Tibial artery (tissue), 4 donors: ENCODE measurements around the gene CLCN7.

ENCODE experiments used
- DNase-seq, 2 donors: peaks; one replicate each; pipeline ENCODE4 v3.0.0-alpha.2; 2019
- H3K27ac ChIP-seq, 2 donors: fragments of 200-600 bp; sonication (generic) in 1 of 2; 1 replicate in 1 of 2; 2 replicates in 1 of 2; pipeline ENCODE4 v1.5.1; 2018 to 2019; ENCODE audit warnings: mild to moderate bottlenecking in 1 of 2
- H3K27me3 ChIP-seq, 2 donors: fragments of 200-600 bp; sonication (generic) in 1 of 2; one replicate each; pipeline versions ENCODE4 v1.5.1 to v1.6.0; 2016 to 2019
- H3K36me3 ChIP-seq, 3 donors: fragments of 200-600 bp; sonication (generic) in 2 of 3; one replicate each; pipeline ENCODE4 v1.5.1; 2016 to 2019; ENCODE audit warnings: mild to moderate bottlenecking in 2 of 3
- H3K4me1 ChIP-seq, 4 donors: fragments of 200-600 bp; sonication (generic) in 2 of 4; 1 replicate in 3 of 4; 2 replicates in 1 of 4; pipeline ENCODE4 v1.5.1; 2016 to 2019
- H3K4me3 ChIP-seq, 2 donors: fragments of 200-600 bp; sonication (generic) in 1 of 2; 1 replicate in 1 of 2; 2 replicates in 1 of 2; pipeline ENCODE4 v1.5.1; 2018 to 2019; ENCODE audit warnings: mild to moderate bottlenecking in 2 of 2
- H3K9me3 ChIP-seq, 3 donors: fragments of 200-600 bp; sonication (generic) in 1 of 3; one replicate each; pipeline ENCODE4 v1.5.1; 2016 to 2019
- intact Hi-C: fragments of 100-400 bp; cut with DNase I; formaldehyde crosslinking; loops from one replicate; pipeline ENCODE4 v1.15.0; 2023; ENCODE audit warnings: low total_unique reads
- TF ChIP-seq, protein P1 (sequence below), 2 experiments: fragments of 200-600 bp in 1 of 2; fragments of 450-650 bp in 1 of 2; IDR thresholded peaks; one replicate each; pipeline ENCODE4 v1.5.1; 2017 to 2019; ENCODE audit warnings: antibody characterized with exemption in 2 of 2, mild to moderate bottlenecking in 1 of 2, moderate library complexity in 1 of 2

The CLCN7 gene

DNA sequence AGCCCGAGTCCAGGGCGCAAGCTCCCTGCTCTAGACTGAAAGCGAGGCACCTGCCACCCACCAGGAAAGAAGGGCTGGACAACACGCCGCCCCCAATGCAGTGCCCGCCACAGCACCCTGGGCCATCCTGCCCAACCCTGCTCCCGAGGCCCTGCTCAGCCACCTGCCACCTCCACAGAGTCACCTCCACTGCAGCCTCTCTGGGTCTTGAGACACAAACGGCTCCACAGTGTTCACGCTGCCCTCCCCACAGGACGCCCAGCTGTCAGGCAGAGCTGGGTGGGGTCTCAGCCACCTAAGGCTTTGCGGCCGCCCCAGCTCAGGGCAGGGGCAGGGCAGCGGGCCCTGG, 9.3 kb downstream of the CLCN7 start:
- Histone ChIP-seq H3K4me1 (peaks cover 0 to 3% (median 2%) of the 10 kb centered on the region in 4 donors), H3K27me3 (no peaks in the 10 kb centered on the region), H3K9me3 (no peaks in the 10 kb centered on the region), H3K4me3 (no peak overlapping the region), H3K36me3 (peaks cover 10 to 46% (median 14%) of the 10 kb centered on the region in 3 donors), H3K27ac (no peak overlapping the region)
- no peak for DNase-seq
- TF ChIP-seq, protein P1, sequence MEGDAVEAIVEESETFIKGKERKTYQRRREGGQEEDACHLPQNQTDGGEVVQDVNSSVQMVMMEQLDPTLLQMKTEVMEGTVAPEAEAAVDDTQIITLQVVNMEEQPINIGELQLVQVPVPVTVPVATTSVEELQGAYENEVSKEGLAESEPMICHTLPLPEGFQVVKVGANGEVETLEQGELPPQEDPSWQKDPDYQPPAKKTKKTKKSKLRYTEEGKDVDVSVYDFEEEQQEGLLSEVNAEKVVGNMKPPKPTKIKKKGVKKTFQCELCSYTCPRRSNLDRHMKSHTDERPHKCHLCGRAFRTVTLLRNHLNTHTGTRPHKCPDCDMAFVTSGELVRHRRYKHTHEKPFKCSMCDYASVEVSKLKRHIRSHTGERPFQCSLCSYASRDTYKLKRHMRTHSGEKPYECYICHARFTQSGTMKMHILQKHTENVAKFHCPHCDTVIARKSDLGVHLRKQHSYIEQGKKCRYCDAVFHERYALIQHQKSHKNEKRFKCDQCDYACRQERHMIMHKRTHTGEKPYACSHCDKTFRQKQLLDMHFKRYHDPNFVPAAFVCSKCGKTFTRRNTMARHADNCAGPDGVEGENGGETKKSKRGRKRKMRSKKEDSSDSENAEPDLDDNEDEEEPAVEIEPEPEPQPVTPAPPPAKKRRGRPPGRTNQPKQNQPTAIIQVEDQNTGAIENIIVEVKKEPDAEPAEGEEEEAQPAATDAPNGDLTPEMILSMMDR (IDR thresholded peaks at IDR 0.05) = no peak
- intact Hi-C loops = no loop called here

DNA sequence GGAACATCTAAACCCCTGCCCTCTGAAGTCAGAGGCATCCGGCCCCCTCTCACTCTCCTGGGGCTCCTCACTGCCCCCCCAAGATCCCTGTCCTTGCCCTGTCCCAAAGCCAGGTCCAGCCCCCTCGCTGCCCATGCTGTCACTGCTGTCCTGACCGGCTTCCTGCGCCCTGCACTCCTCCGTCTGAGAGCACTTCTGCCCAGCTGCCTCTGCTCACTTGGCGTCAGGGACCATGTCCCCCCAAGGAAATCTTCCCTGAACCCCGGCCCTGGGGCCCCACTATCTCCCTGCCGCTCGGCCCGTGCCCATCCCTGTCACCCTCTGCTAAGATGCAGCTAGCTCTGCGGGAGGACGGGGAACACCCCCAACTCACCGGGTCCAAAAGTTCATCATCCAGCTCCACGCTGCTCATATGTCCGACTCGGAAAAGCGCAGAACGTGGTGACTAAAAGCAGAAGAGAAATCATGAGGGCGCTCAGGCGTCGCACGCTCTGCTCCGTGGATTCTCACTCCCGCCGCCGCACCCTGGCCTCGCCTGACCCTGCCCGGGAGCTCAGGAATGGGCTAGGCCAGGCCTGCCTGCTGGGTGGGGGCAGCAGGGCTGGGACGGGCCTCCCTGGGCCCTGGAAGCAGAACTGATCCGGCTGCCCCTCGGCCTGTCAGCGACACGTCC, 9.8 kb downstream of the CLCN7 start:
- peaks cover 15 to 51% (median 18%) of the 10 kb centered on the region in 3 donors for H3K36me3 ChIP-seq
- H3K4me1 ChIP-seq = no peaks in the 10 kb centered on the region
- TF ChIP-seq, protein P1 (IDR thresholded peaks at IDR 0.05) = no peak
- no peak for DNase-seq
- H3K4me3 ChIP-seq = no peak overlapping the region
- no peaks in the 10 kb centered on the region for H3K27me3 ChIP-seq
- H3K9me3 ChIP-seq = no peaks in the 10 kb centered on the region
- intact Hi-C loops = loop anchor here (5.0 kb wide), 1 partner anchor 702 kb away; no protein-coding TSS in a partner anchor
- no peak overlapping the region for H3K27ac ChIP-seq

DNA sequence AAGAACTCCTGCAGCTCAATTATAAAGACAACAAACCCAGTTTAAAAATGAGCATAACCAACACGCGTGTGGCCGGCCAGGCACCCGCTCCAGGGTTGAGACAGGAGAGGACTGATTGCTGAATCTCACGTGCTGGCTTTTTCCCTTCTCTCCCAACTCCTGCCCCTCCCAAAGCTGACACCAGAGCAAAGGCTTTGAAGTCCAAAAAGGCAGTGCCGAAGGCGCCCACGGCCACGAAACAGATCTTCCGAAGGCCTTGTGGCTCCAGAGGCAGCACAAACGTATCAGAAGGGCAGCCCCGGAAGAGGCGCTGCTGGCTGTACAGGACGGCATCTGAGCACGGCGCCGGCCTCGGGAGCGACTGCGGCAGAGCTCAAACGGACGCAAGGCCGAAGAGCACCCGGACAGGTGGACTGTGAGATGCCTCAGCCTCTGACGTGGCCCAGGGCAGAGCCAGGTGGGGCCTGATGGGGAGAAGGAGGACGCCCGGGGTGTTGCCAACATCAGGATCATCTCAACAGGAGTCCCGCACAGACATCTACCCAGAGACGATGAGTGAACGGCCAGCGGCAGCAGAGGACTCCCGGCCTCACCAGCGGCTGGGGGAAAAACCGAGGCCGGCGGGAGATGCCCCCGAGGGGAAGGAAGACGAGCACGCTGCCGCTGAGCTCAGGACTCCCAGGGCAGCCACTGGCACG, 10.5 kb downstream of the CLCN7 start:
- no peak for DNase-seq
- Histone ChIP-seq H3K9me3 (no peaks in the 10 kb centered on the region), H3K27ac (no peak overlapping the region), H3K27me3 (no peaks in the 10 kb centered on the region), H3K4me1 (no peaks in the 10 kb centered on the region), H3K36me3 (peaks cover 18 to 55% (median 18%) of the 10 kb centered on the region in 3 donors), H3K4me3 (no peak overlapping the region)
- intact Hi-C loops = loop anchor here (5.0 kb wide), 1 partner anchor 703 kb away; no protein-coding TSS in a partner anchor
- TF ChIP-seq, protein P1 (IDR thresholded peaks at IDR 0.05) = no peak

- TF ChIP-seq, protein P1 (IDR thresholded peaks at IDR 0.05) = no peak
- H3K9me3 ChIP-seq = no peaks in the 10 kb centered on the region
- H3K36me3 ChIP-seq = peaks cover 33 to 84% (median 45%) of the 10 kb centered on the region in 3 donors
- H3K4me3 ChIP-seq = no peak overlapping the region
- intact Hi-C loops = loop anchor here (5.0 kb wide), 1 partner anchor 706 kb away; no protein-coding TSS in a partner anchor
- DNase-seq = no peak
- H3K27me3 ChIP-seq = no peaks in the 10 kb centered on the region
- no peak overlapping the region for H3K27ac ChIP-seq
- no peaks in the 10 kb centered on the region for H3K4me1 ChIP-seq
Measured at GRCh38 chr16:1461146-1461545, 13.7 kb downstream of the CLCN7 start.

- TF ChIP-seq, protein P1 (IDR thresholded peaks at IDR 0.05) = no peak
- Histone ChIP-seq H3K36me3 (peaks cover 36 to 84% (median 50%) of the 10 kb centered on the region in 3 donors), H3K4me3 (no peak overlapping the region), H3K27ac (no peak overlapping the region), H3K4me1 (no peaks in the 10 kb centered on the region), H3K9me3 (no peaks in the 10 kb centered on the region), H3K27me3 (no peaks in the 10 kb centered on the region)
- intact Hi-C loops = loop anchor here (5.0 kb wide), 1 partner anchor 707 kb away; no protein-coding TSS in a partner anchor
- DNase-seq = no peak
Measured at GRCh38 chr16:1460602-1461138, 14.2 kb downstream of the CLCN7 start.
